CD4-positive, alpha-beta T cell treated with Interleukin-17A for 1 hour (primary cell): Measurements from ENCODE around the gene POR.

Experiments used
- DNase-seq: peaks from one replicate; pipeline ENCODE4 v3.0.0-alpha.2; 2020

Gene POR

GRCh38 chr7:75916685-75917634, 2.0 kb downstream of the POR start:
- DNase-seq = no peak

GRCh38 chr7:75920431-75921161, 5.6 kb downstream of the POR start:
- DNase-seq = no peak

- DNase-seq = no peak
Measured at GRCh38 chr7:75921479-75921878, 6.5 kb downstream of the POR start.

- no peak for DNase-seq
Measured at GRCh38 chr7:75922966-75923603, 8.1 kb downstream of the POR start.

GRCh38 chr7:75924256-75924655, 9.3 kb downstream of the POR start:
- no peak for DNase-seq

- DNase-seq = no peak
Measured at GRCh38 chr7:75924889-75925288, 9.9 kb downstream of the POR start.

GRCh38 chr7:75925717-75926435, 10.9 kb downstream of the POR start:
- DNase-seq = no peak

- DNase-seq = peak; percentile 33
Measured at GRCh38 chr7:75928568-75928914, 13.6 kb downstream of the POR start.

GRCh38 chr7:75931680-75932079, 16.7 kb downstream of the POR start:
- DNase-seq = no peak

- DNase-seq = no peak
Measured at GRCh38 chr7:75937958-75938786, 23.2 kb downstream of the POR start.

GRCh38 chr7:75938921-75939320, 24.0 kb downstream of the POR start:
- DNase-seq = no peak

GRCh38 chr7:75943864-75944263, 28.9 kb downstream of the POR start:
- no peak for DNase-seq

- no peak for DNase-seq
Measured at GRCh38 chr7:75944507-75944906, 29.6 kb downstream of the POR start.

- DNase-seq = no peak
Measured at GRCh38 chr7:75945297-75946168, 30.6 kb downstream of the POR start.

GRCh38 chr7:75946207-75946855, 31.4 kb downstream of the POR start:
- DNase-seq = no peak

GRCh38 chr7:75948179-75948578, 33.2 kb downstream of the POR start:
- no peak for DNase-seq

GRCh38 chr7:75950111-75950681, 35.2 kb downstream of the POR start:
- DNase-seq = no peak

- no peak for DNase-seq
Measured at GRCh38 chr7:75951506-75951905, 36.6 kb downstream of the POR start.

- DNase-seq = no peak
Measured at GRCh38 chr7:75953431-75953830, 38.5 kb downstream of the POR start.

GRCh38 chr7:75953931-75954330, 39.0 kb downstream of the POR start:
- DNase-seq = no peak
